ENCODE data around the gene CNBP.

GRCh38 chr3:129119365-129120100 lies 64.2 kb downstream of the CNBP start:
- TF ChIP-seq POLR2AphosphoS5 (IDR thresholded peaks at IDR 0.05; ENCODE audit: low read depth, low read length), result no peak
- TF ChIP-seq TAF1 (IDR thresholded peaks at IDR 0.05; ENCODE audit: borderline replicate concordance, insufficient read depth, low read length), result no peak
- TF ChIP-seq REST (IDR thresholded peaks at IDR 0.05; ENCODE audit: insufficient read depth in 1 of 2, low read depth in 2 of 2, low read length in 2 of 2), result no peak
- no peak for TF ChIP-seq SIN3A (IDR thresholded peaks at IDR 0.05; ENCODE audit: borderline replicate concordance, insufficient read depth, low read length)
- no peak for TF ChIP-seq FOXP2 (optimal IDR thresholded peaks at IDR 0.05; ENCODE audit: borderline replicate concordance, extremely low read depth, extremely low read length, insufficient read depth)

Data from PFSK-1 (cell line).